ENCODE data around the gene ENPP6.

- TF ChIP-seq POLR2AphosphoS5 (IDR thresholded peaks at IDR 0.05; ENCODE audit: insufficient read depth, low read depth, low read length) (no peak), CTCF (IDR thresholded peaks at IDR 0.05; ENCODE audit: extremely low read depth in 1 of 2, insufficient read depth in 1 of 2, low read depth in 1 of 2, low read length in 2 of 2) (no peak), POLR2A (IDR thresholded peaks at IDR 0.05; ENCODE audit: low read depth, low read length) (no peak), EZH2 (IDR thresholded peaks at IDR 0.05; ENCODE audit: borderline replicate concordance, low read depth, low read length, severe bottlenecking) (no peak), GATA2 (IDR thresholded peaks at IDR 0.05; ENCODE audit: insufficient read depth, insufficient read length, low read depth, low read length) (no peak)
Measured at GRCh38 chr4:184053434-184053833, 164.2 kb downstream of the ENPP6 start.

All from endothelial cell of umbilical vein (primary cell).